HG03558 (cell line): ENCODE data around the gene CYB5R3.

Experiments used
- ATAC-seq: cut with Tn5 transposase; IDR thresholded peaks from one replicate; pipeline ENCODE4 v1.9.1; 2021; ENCODE audit warnings: moderate number of reproducible peaks; ENCODE audit not compliant: unreplicated experiment; ENCODE audit errors: extremely low read depth

The CYB5R3 gene

GRCh38 chr22:42649246-42650099 is at the start of gene CYB5R3:
TSS of gene CYB5R3 (minus strand) at chr22:42649392. CDS start at chr22:42649315, 77 bp downstream.
- ATAC-seq = no peak

GRCh38 chr22:42697542-42698013 is 48.4 kb upstream of the CYB5R3 start:
- no peak for ATAC-seq

GRCh38 chr22:42696331-42696967 is 47.3 kb upstream of the CYB5R3 start:
- no peak for ATAC-seq

- ATAC-seq = no peak
These were observed 46.1 kb upstream of the CYB5R3 start for GRCh38 chr22:42695294-42695693.

GRCh38 chr22:42693763-42694683 is 44.8 kb upstream of the CYB5R3 start:
- ATAC-seq = no peak

GRCh38 chr22:42693055-42693762 is 44.0 kb upstream of the CYB5R3 start:
- no peak for ATAC-seq

GRCh38 chr22:42692239-42693054 is 43.3 kb upstream of the CYB5R3 start:
- no peak for ATAC-seq

GRCh38 chr22:42691440-42691839 is 42.2 kb upstream of the CYB5R3 start:
- no peak for ATAC-seq

GRCh38 chr22:42688241-42689211 is 39.3 kb upstream of the CYB5R3 start:
- ATAC-seq = no peak

GRCh38 chr22:42686756-42687491 is 37.7 kb upstream of the CYB5R3 start:
- ATAC-seq = no peak

GRCh38 chr22:42685941-42686653 is 36.9 kb upstream of the CYB5R3 start:
- no peak for ATAC-seq

- no peak for ATAC-seq
These were observed 35.4 kb upstream of the CYB5R3 start for GRCh38 chr22:42684462-42685195.

GRCh38 chr22:42683578-42684283 is 34.5 kb upstream of the CYB5R3 start:
- ATAC-seq = no peak

- ATAC-seq = no peak
These were observed 33.1 kb upstream of the CYB5R3 start for GRCh38 chr22:42682113-42682851.

GRCh38 chr22:42680648-42681047 is 31.5 kb upstream of the CYB5R3 start:
- no peak for ATAC-seq
